Measurements from ENCODE around the gene KLK14. TPM values are rescaled to one million over a fixed set of nuclear protein-coding genes. Genes with fewer than 3 reads are reported as not detected.
A peak's percentile ranks its signal among the peaks of the same experiment; 100 is the strongest.

Gene KLK14
- total RNA-seq, 1 donor from 2014 or later: 0.82 TPM

- H3K27ac Mint-ChIP-seq: no peak overlapping the region
- H3K4me1 Mint-ChIP-seq: peaks cover 24% of the 10 kb centered on the region
- POLR2A ChIA-PET: interaction anchor here (0.6 kb wide), 1 partner anchor 795 kb away, joined by 6 read pairs; no protein-coding TSS in a partner anchor
- TF ChIP-seq CTCF (IDR thresholded peaks at IDR 0.05): no peak
- no peak overlapping the region for H3K4me3 Mint-ChIP-seq
- no peak for DNase-seq
- peaks cover 16% of the 10 kb centered on the region for H3K36me3 Mint-ChIP-seq (ENCODE audit: low read depth)
- H3K9me3 Mint-ChIP-seq: no peaks in the 10 kb centered on the region
- intact Hi-C loops (cut with micrococcal nuclease): no loop called here
- ATAC-seq (ENCODE audit: low read depth): no peak
- CTCF ChIA-PET: no interaction called here
- peaks cover 16% of the 10 kb centered on the region for H3K27me3 Mint-ChIP-seq
Observed at GRCh38 chr19:51110666-51110971, 27.9 kb upstream of the KLK14 start.

- CTCF ChIA-PET: no interaction called here
- H3K9me3 Mint-ChIP-seq: no peaks in the 10 kb centered on the region
- POLR2A ChIA-PET: interaction anchor here (0.6 kb wide), 1 partner anchor 14 kb away, joined by 8 read pairs; no protein-coding TSS in a partner anchor
- H3K27ac Mint-ChIP-seq: peak overlapping the region; percentile 96
- TF ChIP-seq CTCF (IDR thresholded peaks at IDR 0.05): no peak
- intact Hi-C loops (cut with micrococcal nuclease): loop anchor here (1.0 to 10.0 kb wide), 3 partner anchors 486 to 764 kb away; partner anchors contain the start of gene JOSD2
- H3K36me3 Mint-ChIP-seq (ENCODE audit: low read depth): peaks cover 28% of the 10 kb centered on the region
- peak; percentile 32 for ATAC-seq (ENCODE audit: low read depth)
- peaks cover 2% of the 10 kb centered on the region for H3K27me3 Mint-ChIP-seq
- peaks cover 28% of the 10 kb centered on the region for H3K4me1 Mint-ChIP-seq
- peak overlapping the region; percentile 93 for H3K4me3 Mint-ChIP-seq
- no peak for DNase-seq
Observed at GRCh38 chr19:51108805-51109146, 26.1 kb upstream of the KLK14 start.

- CTCF ChIA-PET: no interaction called here
- Mint-ChIP-seq H3K4me1 (peaks cover 29% of the 10 kb centered on the region), H3K9me3 (no peaks in the 10 kb centered on the region), H3K4me3 (peak within 1 kb of the TSS; percentile 93), H3K27me3 (peaks cover 2% of the 10 kb centered on the region), H3K36me3 (ENCODE audit: low read depth) (peaks cover 34% of the 10 kb centered on the region), H3K27ac (peak within 1 kb of the TSS; percentile 96)
- POLR2A ChIA-PET: interaction anchor here (0.6 kb wide), 1 partner anchor 14 kb away, joined by 8 read pairs; no protein-coding TSS in a partner anchor
- intact Hi-C loops (cut with micrococcal nuclease): loop anchor here (1.0 to 10.0 kb wide), 3 partner anchors 486 to 763 kb away; partner anchors contain the start of gene JOSD2
- no peak for TF ChIP-seq CTCF (IDR thresholded peaks at IDR 0.05)
- ATAC-seq (ENCODE audit: low read depth): peak; percentile 97
- DNase-seq: peak; percentile 93
Observed at GRCh38 chr19:51108066-51108804, 25.5 kb upstream of the KLK14 start, which contains the start of gene CTU1. CTU1 (minus strand) TSS chr19:51108409; CDS start chr19:51104569, 3,840 bp downstream.

- ATAC-seq (ENCODE audit: low read depth): no peak
- Mint-ChIP-seq H3K27ac (peak overlapping the region; percentile 96), H3K4me3 (peak overlapping the region; percentile 93), H3K9me3 (no peaks in the 10 kb centered on the region), H3K36me3 (ENCODE audit: low read depth) (peaks cover 41% of the 10 kb centered on the region), H3K27me3 (peaks cover 2% of the 10 kb centered on the region), H3K4me1 (peaks cover 29% of the 10 kb centered on the region)
- intact Hi-C loops (cut with micrococcal nuclease): loop anchor here (1.0 to 10.0 kb wide), 3 partner anchors 487 to 763 kb away; partner anchors contain the start of gene JOSD2
- ChIA-PET POLR2A (no interaction called here), CTCF (no interaction called here)
- no peak for DNase-seq
- TF ChIP-seq CTCF (IDR thresholded peaks at IDR 0.05): no peak
Observed at GRCh38 chr19:51107406-51108065, 24.8 kb upstream of the KLK14 start.

GRCh38 chr19:51103926-51104341, 21.2 kb upstream of the KLK14 start:
- peaks cover 29% of the 10 kb centered on the region for H3K4me1 Mint-ChIP-seq

More at GRCh38 chr19:51103926-51104341, 21.2 kb upstream of the KLK14 start:
- ChIA-PET POLR2A (no interaction called here), CTCF (no interaction called here)
- Mint-ChIP-seq H3K36me3 (ENCODE audit: low read depth) (peaks cover 72% of the 10 kb centered on the region), H3K27ac (no peak overlapping the region), H3K4me3 (no peak overlapping the region), H3K9me3 (no peaks in the 10 kb centered on the region), H3K27me3 (no peaks in the 10 kb centered on the region)
- no peak for ATAC-seq (ENCODE audit: low read depth)
- DNase-seq: no peak
- TF ChIP-seq CTCF (IDR thresholded peaks at IDR 0.05): no peak
- intact Hi-C loops (cut with micrococcal nuclease): loop anchor here (10.0 kb wide), 1 partner anchor 759 kb away; no protein-coding TSS in a partner anchor

All from activated B cell treated with CpG ODN at 0.5 μM for 24 hours (primary cell).